Body of pancreas (tissue), 4 donors: ENCODE results near the gene NUMA1. TPM values are rescaled to one million over a fixed set of nuclear protein-coding genes. Genes with fewer than 3 reads are reported as not detected.

Experiments used
- ATAC-seq: fragments of 150-250 bp; one replicate; pipeline ENCODE4 v1.9.1; 2016
- DNase-seq, 4 donors: peaks; one replicate each; pipeline ENCODE4 v3.0.0-alpha.2; 2019
- H3K27ac ChIP-seq, 4 donors: fragments of 200-600 bp; sonication (generic); 1 replicate in 3 of 4; 2 replicates in 1 of 4; pipeline versions ENCODE4 v1.5.1 to v1.6.1; 2016 to 2019; ENCODE audit warnings: mild to moderate bottlenecking in 1 of 4, mixed read lengths in 1 of 4, moderate library complexity in 1 of 4
- H3K27me3 ChIP-seq, 2 donors: fragments of 200-600 bp; sonication (generic); one replicate each; pipeline ENCODE4 v1.6.0; 2016; ENCODE audit warnings: mild to moderate bottlenecking in 1 of 2
- H3K36me3 ChIP-seq, 2 donors: fragments of 200-600 bp; sonication (generic); replicated peaks in 1 of 2; 2 replicates each; pipeline ENCODE4 v1.5.1; 2016; ENCODE audit warnings: low read depth in 2 of 2; ENCODE audit not compliant: insufficient read depth in 1 of 2
- H3K4me1 ChIP-seq: fragments of 200-600 bp; sonication (generic); one replicate; pipeline ENCODE4 v1.6.0; 2016
- H3K4me3 ChIP-seq, 2 donors: fragments of 200-600 bp; sonication (generic); 1 replicate in 1 of 2; 2 replicates in 1 of 2; pipeline ENCODE4 v1.5.1; 2016 to 2019
- H3K9me3 ChIP-seq, 3 donors: fragments of 200-600 bp; sonication (generic); 1 replicate in 2 of 3; 2 replicates in 1 of 3; pipeline ENCODE4 v1.5.1; 2016
- POLR2A ChIP-seq, 3 donors: fragments of 450-650 bp; IDR thresholded peaks; one replicate each; pipeline ENCODE4 v1.6.1; 2016; ENCODE audit warnings: antibody characterized with exemption in 3 of 3, mild to moderate bottlenecking in 2 of 3
- WGBS, 2 donors: methylation state at CpG; one replicate each; pipeline ENCODE4 v1.1.5; 2017; 5-methylcytosine and 5-hydroxymethylcytosine counted together
- intact Hi-C: fragments of 100-400 bp; cut with DNase I; formaldehyde crosslinking; loops from one replicate; pipeline ENCODE4 v1.15.1; 2023
- total RNA-seq, 2 donors: library from RNA; depleted of rRNA; stranded (reverse); fragments of >200 nt; gene quantifications; one replicate each; pipeline ENCODE4 v1.1.0, GENCODE V29; 2016
- TF ChIP-seq, protein P1 (sequence below), 7 experiments: fragments of 450-650 bp in 4 of 7; fragments of 200-600 bp in 3 of 7; sonication (generic) in 3 of 7; IDR thresholded peaks; one replicate each; pipeline ENCODE4 v1.5.1; 2016 to 2019; ENCODE audit warnings: antibody characterized with exemption in 7 of 7

Gene NUMA1
- total RNA-seq, 2 donors from 2014 or later = 173 to 191 TPM

- no peak overlapping the region for H3K4me3 ChIP-seq
- intact Hi-C loops = no loop called here
- H3K9me3 ChIP-seq = no peaks in the 10 kb centered on the region
- ATAC-seq (no peak), DNase-seq (no peak)
- peaks cover 22% of the 10 kb centered on the region for H3K4me1 ChIP-seq
- H3K36me3 ChIP-seq = no peaks in the 10 kb centered on the region
- no peaks in the 10 kb centered on the region for H3K27me3 ChIP-seq
- no peak overlapping the region for H3K27ac ChIP-seq
- TF ChIP-seq POLR2A (IDR thresholded peaks at IDR 0.05) = no peak
- TF ChIP-seq, protein P1, sequence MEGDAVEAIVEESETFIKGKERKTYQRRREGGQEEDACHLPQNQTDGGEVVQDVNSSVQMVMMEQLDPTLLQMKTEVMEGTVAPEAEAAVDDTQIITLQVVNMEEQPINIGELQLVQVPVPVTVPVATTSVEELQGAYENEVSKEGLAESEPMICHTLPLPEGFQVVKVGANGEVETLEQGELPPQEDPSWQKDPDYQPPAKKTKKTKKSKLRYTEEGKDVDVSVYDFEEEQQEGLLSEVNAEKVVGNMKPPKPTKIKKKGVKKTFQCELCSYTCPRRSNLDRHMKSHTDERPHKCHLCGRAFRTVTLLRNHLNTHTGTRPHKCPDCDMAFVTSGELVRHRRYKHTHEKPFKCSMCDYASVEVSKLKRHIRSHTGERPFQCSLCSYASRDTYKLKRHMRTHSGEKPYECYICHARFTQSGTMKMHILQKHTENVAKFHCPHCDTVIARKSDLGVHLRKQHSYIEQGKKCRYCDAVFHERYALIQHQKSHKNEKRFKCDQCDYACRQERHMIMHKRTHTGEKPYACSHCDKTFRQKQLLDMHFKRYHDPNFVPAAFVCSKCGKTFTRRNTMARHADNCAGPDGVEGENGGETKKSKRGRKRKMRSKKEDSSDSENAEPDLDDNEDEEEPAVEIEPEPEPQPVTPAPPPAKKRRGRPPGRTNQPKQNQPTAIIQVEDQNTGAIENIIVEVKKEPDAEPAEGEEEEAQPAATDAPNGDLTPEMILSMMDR (IDR thresholded peaks at IDR 0.05) = no peak
These were observed 13.5 kb downstream of the NUMA1 start for GRCh38 chr11:72066855-72067254.

GRCh38 chr11:72061739-72062396 is 18.5 kb downstream of the NUMA1 start:
- Histone ChIP-seq H3K27ac (no peak overlapping the region), H3K9me3 (no peaks in the 10 kb centered on the region), H3K4me3 (no peak overlapping the region), H3K27me3 (no peaks in the 10 kb centered on the region), H3K36me3 (no peaks in the 10 kb centered on the region), H3K4me1 (peaks cover 1% of the 10 kb centered on the region)
- TF ChIP-seq, protein P1 (IDR thresholded peaks at IDR 0.05) = no peak
- TF ChIP-seq POLR2A (IDR thresholded peaks at IDR 0.05) = no peak
- ATAC-seq = no peak
- 80 to 91% methylated on average over 5 of the region's 5 CpGs for WGBS, 2 donors
- DNase-seq = no peak
- intact Hi-C loops = no loop called here

DNA sequence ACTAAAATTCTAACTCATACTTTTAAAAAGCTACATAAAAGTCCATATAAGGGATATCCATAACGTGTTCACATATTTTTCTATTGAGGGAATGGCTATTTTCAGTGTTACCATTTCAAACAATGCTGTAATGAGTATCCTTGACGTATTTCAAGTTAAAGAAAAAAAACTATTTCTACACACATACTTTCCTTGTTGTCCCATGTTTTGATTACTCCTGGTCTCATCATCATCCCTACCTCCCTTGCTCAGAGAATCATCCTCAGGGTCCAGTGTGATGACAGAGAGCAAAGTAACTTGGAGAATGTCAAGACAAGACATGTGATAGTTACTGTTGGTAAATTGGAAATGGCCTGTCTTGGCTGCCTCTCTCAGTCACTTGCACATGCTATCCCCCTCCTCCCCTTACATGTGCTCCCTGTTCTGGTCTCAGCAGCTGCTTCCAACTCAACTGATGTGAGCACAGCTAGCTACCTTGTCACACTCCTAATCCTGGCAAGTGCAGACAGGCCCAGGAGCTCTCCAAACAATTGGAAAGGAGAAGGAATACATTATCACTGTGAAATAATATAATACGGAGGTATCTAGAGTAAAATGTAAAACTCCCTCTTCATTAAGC is 21.8 kb downstream of the NUMA1 start:
- 81 to 95% methylated on average over 3 of the region's 3 CpGs for WGBS, 2 donors
- Histone ChIP-seq H3K4me1 (peaks cover 8% of the 10 kb centered on the region), H3K4me3 (no peak overlapping the region), H3K36me3 (no peaks in the 10 kb centered on the region), H3K9me3 (no peaks in the 10 kb centered on the region), H3K27me3 (no peaks in the 10 kb centered on the region), H3K27ac (no peak overlapping the region)
- TF ChIP-seq, protein P1 (IDR thresholded peaks at IDR 0.05) = no peak
- no peak for TF ChIP-seq POLR2A (IDR thresholded peaks at IDR 0.05)
- intact Hi-C loops = no loop called here
- ATAC-seq (no peak), DNase-seq (no peak)

DNA sequence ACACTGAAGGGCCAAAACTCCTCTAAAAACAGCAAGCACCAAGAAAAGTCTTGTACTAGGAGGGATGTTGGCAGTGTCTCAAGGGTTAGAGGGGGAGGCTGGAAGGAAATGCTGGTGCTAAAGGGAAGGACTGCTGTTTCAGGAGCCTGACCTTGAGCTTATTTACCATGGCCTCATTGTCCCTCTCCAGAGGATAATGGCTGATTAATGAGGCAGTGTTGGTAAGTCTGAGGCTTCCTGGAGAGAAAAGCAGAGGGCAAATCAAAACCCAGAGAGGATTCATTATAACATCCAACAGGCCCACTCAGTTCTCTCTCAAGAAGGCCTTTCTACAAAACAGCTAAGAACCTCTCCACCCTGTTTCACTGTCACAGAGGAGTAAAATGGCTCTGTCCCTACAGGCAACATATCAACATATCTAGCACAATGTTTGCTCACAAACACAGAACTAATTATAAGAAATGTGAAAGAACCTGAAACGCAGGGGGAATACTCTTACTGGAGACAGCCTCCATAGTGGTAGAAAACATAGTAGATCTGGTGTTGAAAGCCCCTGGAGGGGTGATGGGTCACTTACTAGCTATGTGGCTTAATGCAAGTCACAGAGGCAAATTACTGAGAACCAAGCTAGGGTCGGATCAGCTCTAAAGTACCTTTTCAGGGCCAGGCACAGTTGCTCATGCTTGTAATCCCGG is 31.4 kb downstream of the NUMA1 start:
- intact Hi-C loops = no loop called here
- TF ChIP-seq POLR2A (IDR thresholded peaks at IDR 0.05) = no peak
- TF ChIP-seq, protein P1 (IDR thresholded peaks at IDR 0.05) = no peak
- Histone ChIP-seq H3K27ac (peak overlapping the region; percentile 50 to 81 (median 66)), H3K4me3 (no peak overlapping the region), H3K4me1 (peaks cover 30% of the 10 kb centered on the region), H3K27me3 (no peaks in the 10 kb centered on the region), H3K36me3 (no peaks in the 10 kb centered on the region), H3K9me3 (no peaks in the 10 kb centered on the region)
- ATAC-seq = peak; percentile 87
- WGBS, 2 donors = 49 to 52% methylated on average over 3 of the region's 3 CpGs
- peak; percentile 49 to 76 (median 56) for DNase-seq
